MG63 (cell line): ENCODE data around the gene CTU2. TPM values are rescaled to one million over a fixed set of nuclear protein-coding genes. Genes with fewer than 3 reads are reported as not detected.
A peak's percentile ranks its signal among the peaks of the same experiment; 100 is the strongest.
"Not testable (repeated sequence)": the region's sequence is repeated elsewhere in the genome, so short reads cannot be mapped to it uniquely, and the experiment has no call there.

Source experiments
- DNase-seq: peaks from one replicate; pipeline ENCODE4 v3.0.0-alpha.2; 2020
- H3K27me3 ChIP-seq: fragments of 250-450 bp; sonication (Bioruptor Pico); 2 replicates; pipeline ENCODE4 v1.5.1; 2020; ENCODE audit warnings: mild to moderate bottlenecking, moderate library complexity
- H3K36me3 ChIP-seq: fragments of 250-450 bp; sonication (Bioruptor Pico); 2 replicates; pipeline ENCODE4 v1.5.1; 2020; ENCODE audit warnings: mild to moderate bottlenecking, moderate library complexity
- H3K4me3 ChIP-seq: fragments of 250-450 bp; sonication (Bioruptor Pico); 2 replicates; pipeline ENCODE4 v1.5.1; 2020; ENCODE audit warnings: mild to moderate bottlenecking, moderate library complexity
- H3K9me3 ChIP-seq: fragments of 250-450 bp; sonication (Bioruptor Pico); 2 replicates; pipeline ENCODE4 v1.5.1; 2020; ENCODE audit warnings: mild to moderate bottlenecking, moderate library complexity
- total RNA-seq: library from RNA; depleted of rRNA; stranded (reverse); fragments of >200 nt; shearing (Covaris generic); gene quantifications from 2 replicates; pipeline ENCODE4 v1.2.3, GENCODE V29; 2014; ENCODE audit warnings: low replicate concordance; rRNA removed

The CTU2 gene
- 13.6 and 16.8 TPM in 2 replicates for total RNA-seq

GRCh38 chr16:88706229-88706964 lies at the start of gene CTU2, which contains the start of gene RNF166:
Gene CTU2, plus strand, starts transcription at chr16:88706503. Its CDS starts 28 bp downstream, at chr16:88706531.
Gene RNF166, minus strand, starts transcription at chr16:88706408. Its CDS starts 83 bp downstream, at chr16:88706325.
- H3K4me3 ChIP-seq: peak within 1 kb of the TSS; percentile 66
- H3K36me3 ChIP-seq: no peaks in the 10 kb centered on the region
- DNase-seq: peak; percentile 86

GRCh38 chr16:88657371-88657770 lies 48.9 kb upstream of the CTU2 start:
- no peak for DNase-seq
- Histone ChIP-seq H3K27me3 (no peaks in the 10 kb centered on the region), H3K4me3 (no peak overlapping the region), H3K36me3 (no peaks in the 10 kb centered on the region), H3K9me3 (no peaks in the 10 kb centered on the region)

More at GRCh38 chr16:88706229-88706964, at the start of gene CTU2, which contains the start of gene RNF166:
- Histone ChIP-seq H3K27me3 (no peaks in the 10 kb centered on the region), H3K9me3 (no peaks in the 10 kb centered on the region)

- H3K4me3 ChIP-seq: no peak overlapping the region
- no peaks in the 10 kb centered on the region for H3K36me3 ChIP-seq
- no peaks in the 10 kb centered on the region for H3K27me3 ChIP-seq
- DNase-seq: no peak
- H3K9me3 ChIP-seq: no peaks in the 10 kb centered on the region
Measured at GRCh38 chr16:88658714-88659113, 47.6 kb upstream of the CTU2 start.

GRCh38 chr16:88659160-88659559 lies 47.1 kb upstream of the CTU2 start:
- Histone ChIP-seq H3K9me3 (no peaks in the 10 kb centered on the region), H3K4me3 (no peak overlapping the region), H3K27me3 (no peaks in the 10 kb centered on the region), H3K36me3 (no peaks in the 10 kb centered on the region)
- DNase-seq: no peak

GRCh38 chr16:88661468-88661867 lies 44.8 kb upstream of the CTU2 start:
- Histone ChIP-seq H3K27me3 (no peaks in the 10 kb centered on the region), H3K4me3 (no peak overlapping the region), H3K9me3 (no peaks in the 10 kb centered on the region), H3K36me3 (no peaks in the 10 kb centered on the region)
- no peak for DNase-seq

- Histone ChIP-seq H3K36me3 (no peaks in the 10 kb centered on the region), H3K9me3 (no peaks in the 10 kb centered on the region), H3K27me3 (no peaks in the 10 kb centered on the region), H3K4me3 (peak overlapping the region; percentile 85)
- no peak for DNase-seq
Measured at GRCh38 chr16:88662222-88662842, 44.0 kb upstream of the CTU2 start.

GRCh38 chr16:88662843-88663606 lies 43.3 kb upstream of the CTU2 start, which contains the start of gene MVD:
Gene MVD, minus strand, starts transcription at chr16:88663091. Its CDS starts 11 bp downstream, at chr16:88663080.
- no peaks in the 10 kb centered on the region for H3K9me3 ChIP-seq
- peak; percentile 93 for DNase-seq
- no peaks in the 10 kb centered on the region for H3K27me3 ChIP-seq
- no peaks in the 10 kb centered on the region for H3K36me3 ChIP-seq
- peak within 1 kb of the TSS; percentile 85 for H3K4me3 ChIP-seq

- no peak for DNase-seq
- no peaks in the 10 kb centered on the region for H3K9me3 ChIP-seq
- no peaks in the 10 kb centered on the region for H3K27me3 ChIP-seq
Measured at GRCh38 chr16:88665148-88665547, 41.2 kb upstream of the CTU2 start.

GRCh38 chr16:88665570-88665969 lies 40.7 kb upstream of the CTU2 start:
- Histone ChIP-seq H3K9me3 (no peaks in the 10 kb centered on the region), H3K27me3 (no peaks in the 10 kb centered on the region), H3K36me3 (no peaks in the 10 kb centered on the region), H3K4me3 (no peak overlapping the region)
- no peak for DNase-seq

More at GRCh38 chr16:88665148-88665547, 41.2 kb upstream of the CTU2 start:
- Histone ChIP-seq H3K36me3 (no peaks in the 10 kb centered on the region), H3K4me3 (no peak overlapping the region)

GRCh38 chr16:88667461-88667860 lies 38.8 kb upstream of the CTU2 start:
- Histone ChIP-seq H3K4me3 (no peak overlapping the region), H3K27me3 (no peaks in the 10 kb centered on the region), H3K36me3 (no peaks in the 10 kb centered on the region), H3K9me3 (no peaks in the 10 kb centered on the region)
- DNase-seq: no peak

GRCh38 chr16:88669493-88669892 lies 36.8 kb upstream of the CTU2 start:
- H3K9me3 ChIP-seq, H3K27me3 ChIP-seq, DNase-seq, H3K36me3 ChIP-seq, H3K4me3 ChIP-seq: not testable (repeated sequence)

- Histone ChIP-seq H3K4me3 (no peak overlapping the region), H3K27me3 (no peaks in the 10 kb centered on the region), H3K36me3 (no peaks in the 10 kb centered on the region), H3K9me3 (no peaks in the 10 kb centered on the region)
- no peak for DNase-seq
Measured at GRCh38 chr16:88669980-88670379, 36.3 kb upstream of the CTU2 start.

- Histone ChIP-seq H3K4me3 (no peak overlapping the region), H3K36me3 (no peaks in the 10 kb centered on the region), H3K27me3 (no peaks in the 10 kb centered on the region), H3K9me3 (no peaks in the 10 kb centered on the region)
- DNase-seq: no peak
Measured at GRCh38 chr16:88671806-88672205, 34.5 kb upstream of the CTU2 start.

GRCh38 chr16:88672776-88673175 lies 33.5 kb upstream of the CTU2 start:
- H3K9me3 ChIP-seq: no peaks in the 10 kb centered on the region
- no peaks in the 10 kb centered on the region for H3K36me3 ChIP-seq
- DNase-seq: no peak
- H3K27me3 ChIP-seq: no peaks in the 10 kb centered on the region
- no peak overlapping the region for H3K4me3 ChIP-seq

- Histone ChIP-seq H3K36me3 (no peaks in the 10 kb centered on the region), H3K27me3 (no peaks in the 10 kb centered on the region), H3K9me3 (no peaks in the 10 kb centered on the region), H3K4me3 (no peak overlapping the region)
- no peak for DNase-seq
Measured at GRCh38 chr16:88673716-88674379, 32.5 kb upstream of the CTU2 start.

- DNase-seq: no peak
- H3K36me3 ChIP-seq: no peaks in the 10 kb centered on the region
- H3K4me3 ChIP-seq: no peak overlapping the region
- no peaks in the 10 kb centered on the region for H3K27me3 ChIP-seq
- H3K9me3 ChIP-seq: no peaks in the 10 kb centered on the region
Measured at GRCh38 chr16:88676502-88677242, 29.6 kb upstream of the CTU2 start.
